Measurements from ENCODE around the gene SLC22A2.
A peak's percentile ranks its signal among the peaks of the same experiment; 100 is the strongest.
"Not testable (repeated sequence)": the region's sequence is repeated elsewhere in the genome, so short reads cannot be mapped to it uniquely, and the experiment has no call there.

SLC22A2 gene

DNA sequence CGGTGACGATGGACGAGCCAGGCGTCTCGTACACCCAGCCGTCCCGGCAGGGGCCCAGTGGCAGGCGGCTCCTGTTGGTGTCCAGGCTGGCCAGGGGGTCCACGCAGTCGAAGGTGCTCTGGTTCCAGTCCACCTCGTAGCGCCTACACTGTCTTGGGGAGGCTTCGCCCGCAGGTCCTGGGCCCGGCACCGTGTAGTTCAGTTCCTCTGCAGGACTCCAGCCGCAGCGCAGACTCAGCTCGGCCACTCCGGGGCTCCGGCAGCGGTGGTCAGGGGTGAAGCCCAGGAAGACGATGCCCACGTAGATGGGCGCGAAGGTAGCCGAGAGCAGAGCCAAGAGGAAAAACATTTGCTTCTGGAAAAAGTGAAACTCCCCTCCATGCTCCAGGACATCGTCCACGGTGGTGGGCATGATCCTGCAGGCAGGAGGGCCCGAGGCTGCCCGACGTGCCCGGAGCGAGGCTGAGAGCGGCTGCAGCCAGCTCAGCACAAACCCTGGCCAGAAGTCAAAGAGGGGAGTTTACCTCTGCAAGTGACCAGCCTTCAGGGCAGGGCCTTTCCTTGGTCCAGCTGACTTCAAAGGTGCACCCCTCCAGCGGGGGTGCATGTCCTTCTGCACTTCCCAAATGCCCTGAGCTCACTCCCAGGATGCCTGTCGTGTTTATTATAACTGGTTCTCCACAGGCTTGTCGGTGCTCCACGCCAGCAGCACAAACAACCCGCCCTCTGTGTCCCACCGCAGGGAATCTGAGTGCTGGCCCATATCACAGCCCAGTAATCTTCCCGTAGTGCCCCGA is at the start of gene SLC22A2:
TSS of gene SLC22A2 (minus strand) at position 476 of the 797 bp plus-strand sequence. CDS start at position 412, 64 bp downstream.
- no peak for DNase-seq

DNA sequence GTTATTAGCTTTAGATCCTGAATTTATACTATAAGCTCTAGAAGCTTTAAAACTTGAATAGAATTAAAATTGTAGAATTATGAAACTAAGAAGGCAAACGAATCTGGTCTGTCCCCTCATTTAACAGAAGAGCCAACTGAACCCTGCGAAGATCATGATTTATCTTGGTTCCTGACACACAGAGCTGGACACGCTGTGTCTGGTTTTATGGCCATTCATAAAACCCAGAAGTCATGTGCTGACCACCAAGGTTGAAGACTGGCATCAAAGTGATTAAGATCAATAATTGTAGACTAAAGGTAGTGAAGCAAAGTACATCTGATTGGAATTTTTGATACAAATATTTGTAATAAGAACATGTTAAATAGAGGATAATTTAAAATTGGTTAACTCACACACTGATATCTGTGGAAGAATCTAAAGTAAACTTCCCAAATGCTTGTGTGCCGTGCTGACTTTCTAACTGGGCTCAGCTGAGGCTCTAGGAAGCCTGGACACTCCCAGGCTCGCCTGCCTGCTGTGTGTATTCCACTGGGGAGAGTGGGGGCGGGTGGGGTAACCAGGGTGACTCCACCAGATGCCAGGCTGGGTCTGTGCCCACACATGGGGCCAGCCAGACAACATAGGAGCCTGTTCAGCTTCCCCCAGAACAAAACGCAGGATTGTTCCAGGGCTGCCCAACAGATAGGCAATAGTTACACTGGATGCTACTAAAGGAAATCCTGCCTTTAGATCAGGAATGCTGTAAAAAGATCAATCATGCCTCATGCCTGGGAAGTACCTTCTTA is 47.5 kb upstream of the SLC22A2 start:
- peak in 11 of 14 donors; percentile 6 to 76 (median 39) for DNase-seq

DNA sequence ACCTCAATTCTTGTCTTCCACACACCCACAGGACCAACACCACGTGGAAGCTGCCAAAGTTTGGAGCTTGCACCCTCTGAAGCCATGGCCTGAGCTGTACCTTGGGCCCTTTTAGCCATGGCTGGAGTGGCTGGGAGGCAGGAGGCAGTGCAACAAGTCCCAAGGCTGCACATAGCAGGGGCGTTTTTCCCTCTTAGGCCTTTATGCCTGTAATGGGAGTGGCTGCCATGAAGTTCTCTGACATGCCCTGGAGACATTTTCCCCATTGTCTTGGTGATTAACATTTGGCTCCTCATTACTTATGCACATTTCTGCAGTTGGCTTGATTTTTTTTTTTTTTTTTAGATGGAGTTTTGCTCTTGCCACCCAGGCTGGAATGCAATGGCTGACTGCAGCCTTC is 45.2 kb upstream of the SLC22A2 start:
- DNase-seq = no peak

DNA sequence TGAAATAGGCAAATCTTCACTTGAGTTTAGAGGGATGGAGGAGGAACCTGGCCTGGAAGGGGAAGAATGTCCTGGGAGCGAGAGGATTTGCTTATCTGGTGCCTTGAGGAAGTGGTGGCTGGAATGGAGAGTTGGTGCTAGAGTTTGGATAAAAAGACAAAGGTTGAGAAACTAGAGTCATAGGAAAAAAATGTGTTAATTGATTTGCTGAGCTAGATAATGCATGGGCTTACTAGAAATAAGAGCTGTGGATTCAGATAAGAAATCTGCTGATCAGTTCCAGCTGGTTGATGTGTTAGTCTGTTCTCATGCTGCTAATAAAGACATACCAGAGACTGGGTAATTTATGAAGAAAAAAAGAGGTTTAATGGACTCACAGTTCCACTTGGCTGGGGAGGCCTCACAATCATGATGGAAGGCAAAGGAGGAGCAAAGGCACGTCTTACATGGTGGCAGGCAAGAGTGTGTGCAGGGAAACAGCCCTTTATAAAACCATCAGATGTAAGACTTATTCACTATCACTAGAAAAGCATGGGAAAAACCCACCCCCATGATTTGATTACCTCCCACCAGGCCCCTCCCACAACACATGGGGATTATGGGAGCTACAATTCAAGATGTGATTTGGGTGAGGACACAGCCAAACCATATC is 43.9 kb upstream of the SLC22A2 start:
- not testable (repeated sequence) for DNase-seq

DNA sequence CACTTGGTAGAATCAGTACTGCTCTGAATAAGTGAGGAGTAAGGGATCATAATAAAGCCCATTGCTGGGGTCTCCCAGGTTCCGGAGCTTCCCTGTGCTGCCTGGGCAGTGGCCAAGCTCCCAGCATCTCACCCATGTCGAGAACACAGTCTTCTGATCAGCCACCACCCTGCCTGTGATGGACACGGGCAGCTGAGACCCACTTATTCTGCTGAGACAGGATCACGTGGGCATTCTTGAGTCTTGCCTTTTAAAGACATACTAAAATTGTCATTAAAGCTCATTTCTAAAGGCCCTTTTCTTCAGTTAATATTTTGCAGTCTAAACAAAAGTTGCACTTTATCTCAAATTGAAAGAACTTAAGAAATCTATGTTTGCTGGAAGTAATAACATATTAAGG is 42.7 kb upstream of the SLC22A2 start:
- DNase-seq = no peak

DNA sequence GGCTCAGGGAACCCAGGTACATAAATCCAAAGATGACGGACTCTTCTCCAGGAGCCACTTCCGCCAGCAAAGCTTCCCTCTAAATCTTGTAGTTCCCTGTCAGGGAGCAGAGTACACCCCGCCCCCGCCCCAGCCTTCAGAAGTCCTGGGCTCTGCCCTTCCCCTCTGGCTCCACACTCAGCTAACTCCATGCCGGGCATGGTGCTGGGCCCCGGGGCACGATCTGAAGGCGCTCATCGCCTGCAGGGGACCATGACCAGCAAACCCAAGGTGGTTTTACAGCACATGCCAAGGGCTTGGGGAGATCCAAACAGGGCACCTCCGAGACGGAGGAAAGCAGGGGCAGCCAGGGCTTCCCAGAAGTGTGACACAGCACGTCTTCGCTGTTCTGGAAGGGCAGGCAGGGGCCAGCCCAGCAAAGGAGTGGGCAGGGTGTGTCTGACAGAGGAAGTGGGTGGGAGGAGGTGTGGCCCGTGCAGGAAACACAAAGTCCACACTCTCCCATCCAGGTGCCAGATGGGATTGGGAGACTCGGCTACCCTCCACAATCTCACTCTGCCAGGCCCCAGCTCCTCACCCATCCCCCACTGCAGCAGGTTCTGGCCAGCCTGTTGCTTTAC is 41.6 kb upstream of the SLC22A2 start:
- no peak for DNase-seq

DNA sequence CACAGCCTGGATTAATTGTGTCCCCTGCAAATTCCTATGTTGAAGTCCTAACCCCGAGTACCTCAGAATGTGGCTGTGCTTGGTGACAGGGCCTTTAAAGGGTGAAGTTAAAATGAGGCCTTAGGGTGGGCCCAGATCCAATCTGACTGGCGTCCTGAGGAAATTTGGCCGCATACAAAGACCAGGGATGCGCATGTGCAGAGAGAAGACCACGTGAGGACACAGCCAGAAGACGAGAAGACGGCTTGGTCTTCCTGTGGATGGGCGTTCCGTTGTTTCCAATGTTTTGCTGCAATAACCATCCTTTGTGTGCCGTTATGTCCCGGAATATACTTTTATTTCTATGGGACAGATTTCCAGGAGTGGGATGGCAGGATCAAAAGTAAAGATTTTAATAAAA is 40.9 kb upstream of the SLC22A2 start:
- DNase-seq = no peak

DNA sequence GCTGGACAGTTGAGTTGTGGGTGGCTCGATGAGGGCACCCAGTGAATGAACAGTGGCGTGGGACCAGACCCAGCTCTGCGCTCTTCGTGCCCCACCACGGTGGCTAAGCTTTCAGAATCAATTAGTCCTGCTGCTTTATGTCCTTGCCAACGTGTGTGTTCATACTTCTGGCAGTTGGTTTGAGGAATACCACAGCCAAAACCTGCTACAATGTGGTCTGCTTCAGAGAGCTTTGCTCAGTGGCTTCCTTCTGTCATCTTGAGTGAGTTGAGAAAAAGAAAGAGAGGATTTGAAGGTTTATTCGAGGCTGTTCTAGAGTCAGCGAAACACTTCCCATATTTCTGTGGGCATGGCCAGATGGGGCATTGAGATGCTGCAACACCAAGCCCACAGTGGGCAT is 39.5 kb upstream of the SLC22A2 start:
- DNase-seq = no peak

DNA sequence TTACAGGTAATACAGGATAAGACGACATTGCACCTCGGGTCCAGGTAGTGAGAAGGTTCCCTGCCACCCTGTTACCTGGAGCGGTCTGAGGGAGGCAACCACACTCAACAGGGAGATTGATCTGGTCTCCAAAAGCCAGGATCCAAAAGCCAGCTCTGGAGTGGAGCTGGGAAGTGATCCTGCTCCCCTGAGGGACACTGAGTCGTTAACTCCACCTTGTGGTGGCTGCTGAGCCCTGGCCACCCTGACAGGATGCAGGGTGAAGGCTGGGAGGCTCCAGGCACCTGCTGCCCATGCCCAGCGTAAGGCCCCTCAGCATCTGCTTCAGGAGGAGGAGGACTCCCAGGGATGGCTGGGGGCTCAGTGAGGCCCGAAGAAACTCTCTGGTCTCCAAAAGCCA is 38.7 kb upstream of the SLC22A2 start:
- DNase-seq = no peak

DNA sequence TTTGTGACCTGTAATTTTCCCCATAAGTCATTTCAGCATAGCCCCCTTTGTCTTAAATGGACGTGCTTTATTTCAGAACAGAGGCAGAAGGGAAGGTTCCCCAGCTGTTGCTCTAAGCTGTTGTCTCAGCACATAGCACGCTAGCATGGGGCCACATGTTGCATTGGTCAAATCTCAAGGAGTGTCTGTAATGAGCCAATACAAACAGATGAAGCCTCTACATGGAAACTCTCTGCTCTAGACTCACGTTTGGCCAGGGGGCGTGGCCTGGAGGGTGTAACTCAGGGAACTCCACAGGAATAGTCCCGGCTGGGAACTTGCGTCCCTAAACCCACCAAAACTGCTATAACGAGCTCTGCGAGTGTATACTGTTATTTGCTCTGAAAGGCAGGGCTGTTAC is 35.2 kb upstream of the SLC22A2 start:
- no peak for DNase-seq

DNA sequence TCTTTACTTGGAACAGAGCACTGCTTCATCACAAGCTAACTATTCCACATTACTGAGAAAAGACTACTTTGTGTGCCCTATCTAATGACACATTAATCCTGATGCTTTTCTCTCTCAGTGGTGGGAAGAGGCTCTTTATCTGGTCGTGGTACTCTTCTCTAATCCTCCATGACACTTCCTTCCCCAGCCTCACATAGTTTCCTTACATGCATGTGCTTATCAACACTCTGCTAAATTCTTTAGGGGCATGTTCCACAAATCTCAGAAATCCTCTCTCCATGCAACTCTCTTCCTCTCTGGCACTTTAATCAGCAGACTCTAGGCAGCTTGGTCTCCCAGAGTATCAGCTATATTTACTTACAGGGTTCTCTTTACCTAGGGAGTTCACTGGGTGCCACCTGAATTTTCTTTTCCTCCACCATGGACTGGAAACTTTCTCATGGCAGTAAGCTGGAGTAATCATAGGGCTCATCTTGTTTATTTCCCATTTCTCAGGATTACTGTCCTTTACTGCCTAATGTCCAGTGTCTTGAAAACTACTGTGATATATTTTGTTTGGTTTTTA is 27.0 kb upstream of the SLC22A2 start:
- no peak for DNase-seq

DNA sequence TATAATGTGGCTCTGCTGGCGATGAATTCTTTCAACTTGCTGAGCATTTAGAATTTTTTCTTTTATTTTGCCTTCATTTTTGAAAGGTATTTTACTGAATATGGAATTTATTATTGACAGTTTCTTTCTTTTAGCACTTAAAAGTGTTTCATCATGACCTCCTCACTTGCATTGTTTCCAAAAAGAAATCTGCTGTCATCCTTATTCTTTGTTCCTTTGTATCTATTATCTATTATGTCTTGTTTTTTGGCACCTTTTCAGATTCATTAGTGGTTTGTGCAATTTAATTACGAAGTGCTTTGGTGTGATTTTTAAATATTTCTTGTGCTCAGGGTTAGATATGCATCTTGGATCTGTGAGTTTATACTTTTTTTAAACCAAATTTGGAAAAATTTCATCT is 26.0 kb upstream of the SLC22A2 start:
- DNase-seq = no peak

DNA sequence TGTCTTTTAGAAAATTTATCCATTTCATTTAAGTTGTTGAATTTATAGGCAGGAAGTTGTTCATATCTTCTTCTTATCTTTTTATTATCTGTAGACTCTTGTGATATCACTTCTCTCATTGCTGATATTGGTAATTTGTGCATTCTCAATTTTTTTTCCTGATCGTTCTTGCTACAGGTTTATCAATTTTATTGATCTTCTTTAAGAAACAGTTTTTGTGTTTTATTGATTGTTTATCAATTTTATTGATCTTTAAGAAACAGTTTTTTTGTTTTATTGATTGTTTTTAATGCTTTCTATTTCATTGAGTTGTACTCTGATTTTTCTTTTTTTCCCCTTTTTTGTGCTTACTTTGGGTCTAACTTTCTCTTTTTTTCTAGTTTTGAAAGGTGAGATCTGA is 23.8 kb upstream of the SLC22A2 start:
- no peak for DNase-seq

DNA sequence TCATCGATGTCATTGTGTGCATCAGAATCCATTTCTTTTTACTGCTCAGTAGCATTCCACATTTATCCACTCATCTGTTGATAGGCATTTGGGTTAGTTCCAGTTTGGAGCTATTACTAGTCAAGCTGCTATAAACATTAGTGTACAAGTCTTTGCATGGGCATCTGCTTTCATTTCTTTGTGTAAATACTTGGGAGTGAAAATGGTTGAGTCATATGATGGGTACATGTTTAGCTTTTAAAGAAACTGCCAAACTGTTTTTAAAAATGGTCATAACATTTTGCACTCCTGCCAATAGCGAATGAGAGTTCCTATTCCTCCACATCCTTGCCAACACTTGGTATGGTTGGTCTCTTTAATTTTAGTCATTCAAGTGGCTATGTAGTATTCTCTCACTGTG is 21.2 kb upstream of the SLC22A2 start:
- no peak for DNase-seq

DNA sequence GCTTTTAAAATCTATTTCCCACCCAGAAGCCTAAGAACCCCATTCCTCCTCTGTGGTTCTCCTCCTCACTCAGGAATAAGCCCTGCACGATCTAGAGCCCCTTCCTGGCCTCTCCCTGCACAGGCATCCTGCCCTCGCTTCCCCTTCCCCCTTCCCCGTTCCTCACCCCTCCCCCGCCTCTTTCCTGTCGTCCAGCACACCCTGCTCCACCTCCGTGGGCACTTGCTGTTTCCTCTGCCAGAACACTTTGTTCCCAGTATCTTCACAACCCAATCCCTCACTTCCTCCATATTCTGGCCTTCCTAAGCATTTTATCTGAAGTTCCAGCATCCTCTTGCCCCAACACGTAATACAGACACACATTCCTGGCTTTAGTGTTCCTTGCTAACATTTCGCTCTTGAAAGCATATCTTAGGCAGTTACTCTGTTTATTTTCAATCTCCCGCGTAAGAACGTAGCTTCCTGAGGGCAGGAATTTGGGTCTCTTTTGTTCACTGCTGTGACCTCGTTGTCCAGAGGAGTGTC is 20.2 kb upstream of the SLC22A2 start:
- no peak for DNase-seq

DNA sequence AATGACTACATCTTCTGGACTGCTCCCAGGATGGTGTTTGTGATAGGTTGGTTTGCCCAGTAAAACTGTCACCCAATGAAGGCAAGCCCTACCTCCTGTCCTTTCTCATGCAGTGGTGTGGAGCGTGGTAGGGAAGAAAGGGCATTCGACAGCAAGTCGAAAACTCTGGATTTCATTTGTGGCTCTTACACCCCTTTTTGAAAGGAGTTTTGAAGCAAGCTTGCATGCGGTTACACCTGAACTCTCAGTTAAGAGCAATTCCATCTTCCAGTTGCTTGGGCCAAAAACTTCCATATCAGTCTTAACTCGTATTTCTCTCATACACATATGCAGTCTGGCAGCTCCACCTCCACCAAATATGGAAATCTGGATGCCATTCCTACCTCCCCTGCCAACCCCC is 19.7 kb upstream of the SLC22A2 start:
- no peak for DNase-seq

DNA sequence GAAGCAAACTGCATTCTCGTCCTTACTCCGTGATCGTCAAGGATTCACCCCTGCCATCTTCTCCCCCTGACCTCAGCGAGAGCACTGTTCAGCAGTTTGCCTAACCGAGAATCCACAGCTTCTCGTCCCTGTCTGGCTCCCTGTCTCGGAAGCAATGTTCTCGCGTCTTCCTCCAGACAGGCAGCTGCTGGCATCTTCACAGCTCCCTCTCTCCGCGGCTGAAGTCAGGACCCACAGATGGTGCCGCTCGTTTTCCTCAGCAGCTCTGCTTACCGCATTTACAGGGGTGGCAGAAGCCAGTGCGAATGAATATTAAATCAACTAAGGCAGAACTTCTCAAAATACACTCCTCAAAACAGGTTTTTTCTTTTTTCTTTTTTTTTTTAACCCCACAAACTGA is 18.9 kb upstream of the SLC22A2 start:
- DNase-seq = no peak

DNA sequence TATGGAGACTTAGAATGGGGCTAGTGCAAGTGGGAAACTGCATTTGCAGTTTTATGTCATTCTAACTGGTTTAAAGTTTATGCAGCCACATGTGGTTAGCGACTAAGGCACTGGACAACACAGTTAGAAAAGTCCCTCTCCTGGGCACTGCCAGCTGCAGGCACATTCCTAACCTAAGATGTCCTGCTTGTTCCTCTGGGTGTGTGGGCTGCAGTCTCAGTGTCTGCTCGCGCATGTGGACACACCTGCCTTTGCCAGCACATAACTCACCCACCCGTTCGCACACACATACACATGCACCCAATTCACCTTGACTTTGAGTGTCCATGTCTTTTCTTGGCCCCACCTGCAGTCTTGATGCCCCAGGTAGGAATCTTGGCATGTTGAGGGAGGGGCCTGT is 18.5 kb upstream of the SLC22A2 start:
- DNase-seq = no peak

DNA sequence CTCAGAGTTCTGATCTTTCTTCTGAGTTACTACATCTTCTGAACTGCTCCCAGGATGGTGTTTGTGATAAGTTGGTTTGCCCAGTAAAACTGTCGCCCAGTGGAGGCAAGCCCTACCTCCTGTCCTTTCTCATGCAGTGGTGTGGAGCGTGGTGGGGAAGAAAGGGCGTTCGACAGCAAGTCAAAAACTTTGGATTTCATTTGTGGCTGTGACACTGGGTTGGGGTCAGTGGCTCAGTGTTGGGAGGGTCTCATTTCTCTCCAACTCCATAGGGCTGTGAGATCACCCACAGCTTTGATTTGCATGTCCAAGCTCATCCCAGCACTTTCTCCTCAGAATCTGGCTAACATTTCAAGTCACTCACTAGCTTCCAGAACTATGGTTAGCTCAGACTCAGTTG is 17.5 kb upstream of the SLC22A2 start:
- no peak for DNase-seq

DNA sequence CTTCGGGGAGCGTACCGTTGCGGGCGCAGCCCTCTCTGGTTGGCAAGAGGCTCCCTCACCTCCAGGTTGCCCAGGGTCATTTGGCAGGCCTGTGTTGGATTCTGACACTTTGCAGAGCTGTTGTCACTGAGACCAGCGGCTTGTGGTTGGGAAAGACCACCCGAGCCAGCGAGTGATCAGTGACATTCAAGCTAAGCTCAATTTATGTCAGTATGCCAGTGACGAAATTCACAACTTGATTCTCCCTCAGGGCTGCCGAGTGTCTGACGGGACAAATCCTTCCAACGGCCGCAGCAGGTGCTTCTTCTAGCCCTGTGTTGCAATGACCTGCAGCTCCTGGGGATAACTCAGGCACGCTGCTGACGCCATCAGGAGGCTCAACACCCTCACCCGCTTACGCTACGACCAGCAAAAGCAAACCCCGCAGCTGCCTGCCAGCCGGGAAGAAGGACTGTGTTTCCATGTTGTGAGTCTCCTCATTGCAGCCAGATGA is 16.9 kb upstream of the SLC22A2 start:
- peak in 7 of 14 donors; percentile 7 to 68 (median 43) for DNase-seq

DNA sequence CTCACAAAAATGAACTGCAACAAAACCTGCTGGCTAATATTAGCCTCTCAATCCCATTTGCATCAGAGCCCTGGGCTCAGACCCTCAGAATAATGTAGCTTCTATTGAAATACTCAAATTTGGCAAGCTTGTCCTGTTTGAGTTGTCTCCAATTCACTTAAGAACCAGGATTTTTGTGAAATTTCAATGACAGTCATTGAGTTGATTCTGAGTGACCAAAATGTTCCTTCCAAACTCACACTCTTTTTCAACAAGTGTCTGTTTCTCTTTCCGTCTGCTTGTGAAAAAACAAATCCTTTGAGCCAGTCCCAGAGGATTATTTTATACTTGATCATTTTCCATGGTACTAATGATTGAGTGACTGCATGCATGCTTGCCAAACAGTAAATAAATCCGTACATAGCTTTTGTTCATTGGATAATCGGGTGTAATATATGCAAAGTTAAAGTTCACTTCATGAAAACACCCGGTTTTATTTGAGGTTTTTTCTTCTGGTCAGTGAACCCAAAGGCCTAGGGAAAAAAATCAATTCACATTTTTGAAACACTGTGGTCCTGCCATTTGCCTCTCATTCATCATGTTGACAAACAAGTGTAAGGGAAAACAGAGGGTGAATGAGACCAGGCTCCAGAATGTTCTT is 16.4 kb upstream of the SLC22A2 start:
- peak in 2 of 14 donors; percentile 7 to 38 for DNase-seq

DNA sequence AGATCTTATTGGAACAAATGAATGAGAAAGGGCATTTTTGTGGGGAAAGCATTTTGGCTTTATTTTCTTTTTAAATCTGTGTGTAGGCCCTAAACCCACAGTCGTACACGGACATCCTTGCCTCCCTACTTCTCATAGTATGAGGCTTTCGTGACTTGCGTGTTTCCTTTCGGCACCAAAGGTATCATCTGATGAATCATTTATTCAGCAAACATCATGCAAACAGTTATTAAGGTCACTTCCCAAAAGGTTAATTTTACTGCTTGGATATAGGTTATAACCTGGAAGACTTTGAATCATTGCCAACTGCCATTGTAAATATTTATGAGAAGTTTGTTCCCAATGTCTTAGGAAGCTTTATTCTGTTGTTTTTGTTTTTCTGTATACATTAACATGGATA is 15.1 kb upstream of the SLC22A2 start:
- DNase-seq = no peak

All from C1 segment of cervical spinal cord (tissue), 14 donors.